Kidney capillary endothelial cell (primary cell): ENCODE data around the gene HERC4.
"Not testable (repeated sequence)": the region's sequence is repeated elsewhere in the genome, so short reads cannot be mapped to it uniquely, and the experiment has no call there.

Source experiments
- DNase-seq: peaks from one replicate; pipeline ENCODE4 v3.0.0-alpha.2; 2018; ENCODE audit warnings: low spot score

The HERC4 gene

GRCh38 chr10:68047554-68048327 is 27.3 kb downstream of the HERC4 start:
- no peak for DNase-seq

- no peak for DNase-seq
Measured at GRCh38 chr10:68047122-68047521, 28.0 kb downstream of the HERC4 start.

- no peak for DNase-seq
Measured at GRCh38 chr10:68046642-68047041, 28.4 kb downstream of the HERC4 start.

DNA sequence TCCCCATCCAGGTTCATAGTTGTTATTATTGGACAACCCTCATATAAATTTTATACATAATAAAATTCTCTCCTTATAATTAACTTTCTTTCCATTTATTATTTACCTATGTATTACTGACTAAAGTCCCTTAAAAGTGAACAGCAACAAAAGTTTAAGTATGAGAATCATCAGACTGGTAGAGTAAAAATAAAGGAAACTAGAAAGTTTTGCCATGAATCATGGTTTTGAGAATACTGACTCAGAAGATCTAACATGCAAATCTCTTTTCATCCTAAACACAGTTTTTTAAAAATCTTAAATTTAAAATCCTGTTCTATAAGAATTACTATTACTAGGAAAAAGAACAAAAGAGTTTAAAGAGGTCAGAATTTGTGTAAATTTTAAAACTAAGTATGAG is 32.1 kb downstream of the HERC4 start:
- DNase-seq: no peak

DNA sequence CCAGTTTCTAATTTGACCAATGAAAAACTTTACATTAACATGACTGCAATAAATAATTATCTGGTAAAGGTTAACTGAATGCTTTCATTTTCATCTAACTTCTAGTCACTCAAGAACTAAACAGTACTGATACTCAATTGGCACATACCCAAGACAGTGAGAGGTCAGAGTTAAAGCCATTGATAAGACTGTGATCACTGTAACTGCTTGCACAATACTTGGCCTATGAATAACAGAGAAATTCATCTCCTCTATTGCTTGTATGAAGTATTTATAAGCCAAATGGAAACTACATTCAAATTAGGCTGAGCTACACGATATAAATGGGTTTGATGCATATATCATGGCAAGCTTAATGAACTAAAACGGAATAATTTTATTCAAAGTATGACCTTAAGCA is 43.0 kb downstream of the HERC4 start:
- DNase-seq: no peak

GRCh38 chr10:68027429-68027828 is 47.7 kb downstream of the HERC4 start:
- DNase-seq: no peak

DNA sequence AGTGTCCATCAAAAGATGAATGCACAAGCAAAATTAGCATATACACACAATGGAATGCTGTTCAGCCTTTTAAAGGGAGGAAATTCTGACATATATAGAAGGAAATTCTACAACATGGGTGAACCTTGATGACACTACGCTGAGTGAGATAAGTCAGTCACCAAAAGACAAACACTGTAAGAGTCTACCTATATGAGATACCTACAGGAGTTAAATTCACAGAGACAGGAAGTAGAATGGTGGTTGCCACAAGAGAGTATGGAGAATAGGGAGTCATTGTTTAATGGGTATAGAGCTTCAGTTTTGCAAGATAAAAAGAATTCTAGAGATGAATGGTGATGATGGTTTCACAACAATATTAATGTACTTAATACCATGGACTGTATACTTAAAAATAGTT is 51.8 kb downstream of the HERC4 start:
- DNase-seq: peak; percentile 2

DNA sequence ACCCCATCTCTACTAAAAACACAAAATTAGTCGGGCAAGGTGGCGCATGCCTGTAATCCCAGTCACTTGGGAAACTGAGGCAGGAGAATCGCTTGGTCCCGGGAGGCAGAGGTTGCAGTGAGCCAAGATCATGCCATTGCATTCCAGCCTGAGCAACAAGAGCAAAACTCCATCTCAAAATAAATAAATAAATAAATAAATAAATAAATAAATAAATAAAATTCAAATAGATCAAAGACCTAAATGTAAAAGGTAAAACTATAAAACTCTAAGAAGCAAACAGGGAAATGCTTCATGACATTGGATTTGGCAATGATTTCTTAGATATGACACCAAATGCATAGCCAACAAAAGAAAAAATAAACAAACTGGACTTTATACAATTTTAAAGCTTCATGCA is 52.8 kb downstream of the HERC4 start:
- DNase-seq: not testable (repeated sequence)

GRCh38 chr10:68016519-68016918 is 58.6 kb downstream of the HERC4 start:
- DNase-seq: not testable (repeated sequence)

- no peak for DNase-seq
Measured at GRCh38 chr10:68010426-68010940, 64.6 kb downstream of the HERC4 start.

DNA sequence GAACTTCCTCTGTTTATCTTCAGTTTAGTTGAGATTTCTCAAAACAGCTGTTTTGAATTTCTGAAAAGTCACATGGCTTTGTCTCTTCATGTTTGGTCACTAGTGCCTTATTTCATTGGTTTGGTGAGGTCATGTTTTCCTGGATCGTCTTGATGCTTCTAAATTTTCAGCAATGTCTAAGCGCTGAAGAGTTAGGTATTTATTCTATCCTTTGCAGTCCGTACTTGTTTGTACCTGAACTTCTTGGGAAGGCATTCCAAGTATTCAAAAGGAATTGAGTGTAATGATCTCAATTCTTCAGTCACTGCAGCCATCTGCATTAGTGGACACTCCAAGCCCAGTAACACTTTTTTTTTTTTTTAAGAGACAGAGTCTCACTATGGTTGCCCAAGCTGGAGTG is 67.7 kb downstream of the HERC4 start:
- no peak for DNase-seq

DNA sequence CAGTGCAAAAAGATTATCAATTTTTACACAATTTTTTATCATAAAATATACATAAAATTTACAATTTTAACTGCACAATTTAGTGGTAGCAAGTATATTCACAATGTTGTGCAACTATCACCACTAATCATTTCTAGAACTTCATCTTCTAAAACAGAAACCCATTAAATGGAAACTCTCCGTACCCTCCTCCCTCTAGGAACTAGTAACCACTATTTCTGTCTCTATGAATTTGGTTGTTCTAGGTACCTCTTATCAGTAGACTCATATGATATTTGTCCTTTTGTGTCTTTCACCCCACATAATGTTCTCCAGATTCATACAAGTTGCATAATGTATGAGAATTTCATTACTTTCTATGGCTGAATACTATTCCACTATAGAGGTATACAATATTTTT is 73.5 kb downstream of the HERC4 start:
- DNase-seq: no peak

- no peak for DNase-seq
Measured at GRCh38 chr10:68001000-68001399, 74.1 kb downstream of the HERC4 start.

- no peak for DNase-seq
Measured at GRCh38 chr10:67990093-67990492, 85.0 kb downstream of the HERC4 start.

GRCh38 chr10:67988606-67989005 is 86.5 kb downstream of the HERC4 start:
- DNase-seq: no peak

DNA sequence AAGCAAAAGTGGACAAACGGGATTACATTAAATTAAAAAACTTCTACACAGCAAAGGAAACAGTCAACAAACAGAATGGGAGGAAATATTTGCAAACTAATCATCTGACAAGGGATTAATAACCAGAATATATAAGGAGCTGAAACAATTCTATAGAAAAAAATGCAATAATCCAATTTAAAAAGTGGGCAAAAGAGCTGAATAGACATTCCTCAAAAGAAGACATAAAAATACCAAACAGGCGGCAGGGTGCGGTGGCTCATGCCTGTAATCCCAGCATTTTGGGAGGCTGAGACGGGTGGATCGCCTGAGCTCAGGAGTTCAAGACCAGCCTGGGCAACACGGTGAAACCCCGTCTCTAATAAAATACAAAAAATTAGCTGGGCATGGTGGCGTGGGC is 92.5 kb downstream of the HERC4 start:
- DNase-seq: not testable (repeated sequence)

- no peak for DNase-seq
Measured at GRCh38 chr10:67978749-67979148, 96.3 kb downstream of the HERC4 start.

- no peak for DNase-seq
Measured at GRCh38 chr10:67977251-67977650, 97.8 kb downstream of the HERC4 start.

DNA sequence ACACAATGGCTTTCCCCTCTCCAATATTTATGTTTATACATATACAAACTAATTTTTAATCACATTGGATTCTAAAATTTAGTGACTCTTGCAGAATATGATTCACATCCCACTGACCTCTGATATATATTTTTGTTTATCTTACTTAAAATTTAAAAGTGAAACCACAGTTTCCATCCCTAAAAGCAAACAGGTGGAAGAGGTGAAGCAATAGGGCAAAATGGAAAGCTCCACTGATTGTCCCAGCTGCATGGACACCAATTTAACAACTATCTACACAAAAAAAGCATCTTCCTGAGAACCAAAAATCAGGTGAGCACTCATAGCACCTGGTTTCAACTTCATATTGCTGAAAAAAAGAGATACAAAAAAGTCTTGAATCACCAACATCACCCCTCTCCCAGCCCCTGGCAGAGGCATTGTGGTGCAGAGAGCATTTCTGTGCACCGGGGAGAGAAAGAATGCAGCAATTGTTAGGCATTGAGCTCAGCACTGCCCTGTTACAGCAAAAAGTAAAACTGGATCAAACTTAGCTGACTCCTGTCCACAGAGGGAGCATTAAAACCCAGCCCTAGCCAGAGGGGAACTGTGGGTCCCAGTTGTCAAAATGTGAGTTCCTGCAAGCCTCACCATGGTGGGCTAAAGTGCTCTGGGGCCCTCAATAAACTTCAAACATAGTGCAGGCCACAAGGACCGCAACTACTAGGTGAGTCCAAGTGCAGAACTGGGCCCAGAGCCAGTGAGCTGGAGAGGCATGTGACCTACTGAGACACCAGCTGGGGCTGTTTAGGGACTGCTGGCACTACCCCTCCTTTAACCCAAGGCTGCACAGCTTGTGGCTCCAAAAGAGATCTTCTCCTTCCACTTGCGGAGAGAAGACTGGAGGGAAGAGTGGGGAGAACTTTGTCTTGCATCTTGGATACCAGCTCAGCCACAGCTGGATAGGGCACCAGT is 98.5 kb downstream of the HERC4 start:
- DNase-seq: no peak

- no peak for DNase-seq
Measured at GRCh38 chr10:67975871-67976270, 99.2 kb downstream of the HERC4 start.

DNA sequence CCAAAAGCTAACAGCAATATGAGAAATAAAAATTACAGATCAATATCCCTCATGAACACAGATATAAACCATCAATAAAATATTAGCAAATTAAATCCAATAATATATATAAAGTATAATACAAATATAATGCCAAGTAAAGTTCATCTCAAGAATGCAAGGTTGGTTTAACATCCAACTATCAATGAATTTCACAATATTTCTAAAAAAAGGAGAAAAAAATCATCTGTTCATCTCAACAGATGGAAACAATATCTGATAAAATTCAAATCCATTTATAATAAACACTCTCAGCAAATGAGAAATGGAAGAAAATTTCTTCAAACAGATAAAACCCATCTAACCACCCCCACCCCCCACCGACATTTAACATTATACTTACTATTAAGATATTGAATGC is 103.8 kb downstream of the HERC4 start:
- no peak for DNase-seq

GRCh38 chr10:67969875-67970274 is 105.2 kb downstream of the HERC4 start:
- DNase-seq: no peak

DNA sequence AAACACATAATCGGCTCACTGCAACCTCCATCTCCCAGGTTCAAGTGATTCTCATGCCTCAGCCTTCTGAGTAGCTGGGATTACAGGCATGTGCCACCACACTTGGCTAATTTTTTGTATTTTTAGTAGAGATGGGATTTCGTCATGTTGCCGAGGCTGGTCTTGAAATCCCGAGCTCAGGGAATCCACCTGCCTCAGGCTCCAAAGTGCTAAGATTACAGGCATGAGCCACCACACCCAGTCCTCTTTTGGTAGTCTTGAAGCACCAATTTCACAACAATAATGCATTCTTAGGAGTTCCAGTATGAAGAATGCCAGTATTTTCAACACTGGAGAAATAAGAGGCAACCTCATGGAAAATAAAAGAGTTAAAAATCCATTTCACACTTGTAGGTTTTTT is 109.0 kb downstream of the HERC4 start:
- DNase-seq: not testable (repeated sequence)
